Measurements from ENCODE around the gene ATP2B3.

DNA sequence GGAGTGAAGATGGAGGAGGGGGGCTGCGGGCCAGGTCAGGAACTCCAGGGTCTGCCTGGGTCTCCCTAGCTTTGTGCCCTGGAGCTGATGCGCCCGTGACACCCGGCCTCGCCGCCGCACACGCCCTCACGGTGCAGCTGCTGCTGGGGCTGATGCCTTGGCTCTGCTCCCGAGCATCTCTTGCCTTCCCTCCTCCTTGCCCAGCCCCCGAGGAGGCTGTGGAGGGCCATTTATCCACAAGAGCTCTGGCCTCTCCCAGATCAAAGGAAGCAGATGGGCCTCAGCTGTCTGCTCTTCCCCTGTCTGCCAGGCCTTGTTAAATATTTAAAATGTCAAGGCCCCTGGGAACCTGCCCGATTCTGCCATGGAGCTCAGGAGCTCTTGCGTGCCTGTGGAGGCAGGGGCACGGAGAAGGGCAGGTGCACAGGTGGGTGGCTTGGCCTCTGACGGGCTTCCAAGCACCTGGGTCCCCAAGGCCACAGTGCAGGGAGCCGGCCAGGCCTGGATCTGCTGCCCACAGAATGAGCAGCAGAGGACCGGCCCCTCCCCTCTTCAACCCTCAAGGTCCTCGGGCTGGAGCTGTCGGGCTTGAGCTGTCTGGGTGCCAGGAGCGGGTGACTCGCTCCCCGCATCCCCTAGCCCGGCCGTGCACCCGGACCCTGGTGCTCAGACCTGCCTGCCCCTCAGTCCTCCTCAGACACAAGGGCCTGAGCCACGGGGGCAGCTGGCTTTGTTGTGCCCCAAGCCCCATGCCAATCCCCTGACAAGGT, 20.3 kb downstream of the ATP2B3 start:
- no peak for TF ChIP-seq POLR2AphosphoS5 (IDR thresholded peaks at IDR 0.05)
- TF ChIP-seq, protein P1, sequence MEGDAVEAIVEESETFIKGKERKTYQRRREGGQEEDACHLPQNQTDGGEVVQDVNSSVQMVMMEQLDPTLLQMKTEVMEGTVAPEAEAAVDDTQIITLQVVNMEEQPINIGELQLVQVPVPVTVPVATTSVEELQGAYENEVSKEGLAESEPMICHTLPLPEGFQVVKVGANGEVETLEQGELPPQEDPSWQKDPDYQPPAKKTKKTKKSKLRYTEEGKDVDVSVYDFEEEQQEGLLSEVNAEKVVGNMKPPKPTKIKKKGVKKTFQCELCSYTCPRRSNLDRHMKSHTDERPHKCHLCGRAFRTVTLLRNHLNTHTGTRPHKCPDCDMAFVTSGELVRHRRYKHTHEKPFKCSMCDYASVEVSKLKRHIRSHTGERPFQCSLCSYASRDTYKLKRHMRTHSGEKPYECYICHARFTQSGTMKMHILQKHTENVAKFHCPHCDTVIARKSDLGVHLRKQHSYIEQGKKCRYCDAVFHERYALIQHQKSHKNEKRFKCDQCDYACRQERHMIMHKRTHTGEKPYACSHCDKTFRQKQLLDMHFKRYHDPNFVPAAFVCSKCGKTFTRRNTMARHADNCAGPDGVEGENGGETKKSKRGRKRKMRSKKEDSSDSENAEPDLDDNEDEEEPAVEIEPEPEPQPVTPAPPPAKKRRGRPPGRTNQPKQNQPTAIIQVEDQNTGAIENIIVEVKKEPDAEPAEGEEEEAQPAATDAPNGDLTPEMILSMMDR (IDR thresholded peaks at IDR 0.05) = no peak

All from suprapubic skin (tissue), 3 donors.